BJ (cell line): ENCODE data around the gene THSD7B. TPM values are rescaled to one million over a fixed set of nuclear protein-coding genes. Genes with fewer than 3 reads are reported as not detected.
"Not testable (repeated sequence)": the region's sequence is repeated elsewhere in the genome, so short reads cannot be mapped to it uniquely, and the experiment has no call there.

ENCODE experiments used
- CTCF ChIA-PET: fragments of 350-600 bp; formaldehyde crosslinking; extraction: SDS; loops from one replicate; lab custom pipeline; 2021; ENCODE audit warnings: antibody characterized with exemption, inconsistent platforms; lab: Yijun Ruan, JAX
- POLR2A ChIA-PET: fragments of 300-600 bp; sonication (Branson Sonifier 250); formaldehyde crosslinking; extraction: SDS; loops from one replicate; lab custom pipeline; 2021; ENCODE audit warnings: antibody characterized with exemption; lab: Charles Lee
- DNase-seq: peaks from one replicate; pipeline ENCODE4 v3.0.0-alpha.2; 2011; ENCODE audit warnings: low read depth
- H3K27me3 ChIP-seq: 2 replicates; pipeline ENCODE4 v1.6.0; 2011; ENCODE audit warnings: low read length; ENCODE audit not compliant: control insufficient read depth, insufficient read depth
- H3K36me3 ChIP-seq: 2 replicates; pipeline ENCODE4 v1.5.1; 2011; ENCODE audit warnings: low read length; ENCODE audit not compliant: control insufficient read depth, insufficient read depth
- H3K4me3 ChIP-seq: 2 replicates; pipeline ENCODE4 v1.5.1; 2011; ENCODE audit warnings: low read depth, mild to moderate bottlenecking, control low read depth, low read length
- polyA plus RNA-seq: library from polyadenylated mRNA; depleted of rRNA; stranded (reverse); fragments of >200 nt; gene quantifications from 2 replicates; pipeline ENCODE4 v1.2.3, GENCODE V29; 2011
- TF ChIP-seq, protein P1 (sequence below): IDR thresholded peaks from 2 replicates; pipeline ENCODE4 v1.5.1; 2011; ENCODE audit warnings: low read depth, mild to moderate bottlenecking, control low read depth, inconsistent platforms, low read length, moderate library complexity; ENCODE audit not compliant: insufficient read depth

Gene THSD7B
- polyA plus RNA-seq, 1 experiment: 0.13 TPM

GRCh38 chr2:137051778-137052398 lies 286.5 kb downstream of the THSD7B start:
- POLR2A ChIA-PET: no interaction called here
- no peaks in the 10 kb centered on the region for H3K27me3 ChIP-seq
- CTCF ChIA-PET: no interaction called here
- TF ChIP-seq, protein P1, sequence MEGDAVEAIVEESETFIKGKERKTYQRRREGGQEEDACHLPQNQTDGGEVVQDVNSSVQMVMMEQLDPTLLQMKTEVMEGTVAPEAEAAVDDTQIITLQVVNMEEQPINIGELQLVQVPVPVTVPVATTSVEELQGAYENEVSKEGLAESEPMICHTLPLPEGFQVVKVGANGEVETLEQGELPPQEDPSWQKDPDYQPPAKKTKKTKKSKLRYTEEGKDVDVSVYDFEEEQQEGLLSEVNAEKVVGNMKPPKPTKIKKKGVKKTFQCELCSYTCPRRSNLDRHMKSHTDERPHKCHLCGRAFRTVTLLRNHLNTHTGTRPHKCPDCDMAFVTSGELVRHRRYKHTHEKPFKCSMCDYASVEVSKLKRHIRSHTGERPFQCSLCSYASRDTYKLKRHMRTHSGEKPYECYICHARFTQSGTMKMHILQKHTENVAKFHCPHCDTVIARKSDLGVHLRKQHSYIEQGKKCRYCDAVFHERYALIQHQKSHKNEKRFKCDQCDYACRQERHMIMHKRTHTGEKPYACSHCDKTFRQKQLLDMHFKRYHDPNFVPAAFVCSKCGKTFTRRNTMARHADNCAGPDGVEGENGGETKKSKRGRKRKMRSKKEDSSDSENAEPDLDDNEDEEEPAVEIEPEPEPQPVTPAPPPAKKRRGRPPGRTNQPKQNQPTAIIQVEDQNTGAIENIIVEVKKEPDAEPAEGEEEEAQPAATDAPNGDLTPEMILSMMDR: no peak
- no peak for DNase-seq
- H3K36me3 ChIP-seq: no peaks in the 10 kb centered on the region
- H3K4me3 ChIP-seq: no peak overlapping the region

- no peaks in the 10 kb centered on the region for H3K27me3 ChIP-seq
- no peaks in the 10 kb centered on the region for H3K36me3 ChIP-seq
- TF ChIP-seq, protein P1: no peak
- H3K4me3 ChIP-seq: no peak overlapping the region
- ChIA-PET POLR2A (no interaction called here), CTCF (no interaction called here)
- DNase-seq: no peak
Measured at GRCh38 chr2:137056704-137057103, 291.4 kb downstream of the THSD7B start.

- POLR2A ChIA-PET, H3K36me3 ChIP-seq, DNase-seq, H3K4me3 ChIP-seq, H3K27me3 ChIP-seq, CTCF ChIA-PET: not testable (repeated sequence)
Measured at GRCh38 chr2:137076111-137076765, 310.9 kb downstream of the THSD7B start.

DNA sequence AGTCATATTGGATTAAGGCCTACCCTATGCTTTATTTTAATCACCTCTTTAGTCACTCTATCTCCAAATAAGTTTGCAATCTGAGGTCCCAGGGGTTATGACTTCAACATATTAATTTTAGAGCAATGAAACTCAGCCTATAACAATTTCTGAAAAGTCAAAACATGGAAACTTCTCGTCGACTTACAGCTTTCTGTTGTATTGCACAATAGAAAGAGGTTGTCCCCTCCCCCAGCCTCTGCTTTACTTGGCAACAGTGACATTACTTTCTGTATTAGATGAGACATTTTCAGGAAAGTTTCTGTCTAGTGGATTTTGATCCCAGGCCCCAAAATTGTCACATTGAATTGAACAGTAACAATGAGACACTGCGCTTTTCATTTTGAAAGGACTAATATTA lies 326.4 kb downstream of the THSD7B start:
- ChIA-PET CTCF (no interaction called here), POLR2A (no interaction called here)
- H3K27me3 ChIP-seq: no peaks in the 10 kb centered on the region
- H3K4me3 ChIP-seq: no peak overlapping the region
- TF ChIP-seq, protein P1: no peak
- DNase-seq: no peak
- H3K36me3 ChIP-seq: no peaks in the 10 kb centered on the region

DNA sequence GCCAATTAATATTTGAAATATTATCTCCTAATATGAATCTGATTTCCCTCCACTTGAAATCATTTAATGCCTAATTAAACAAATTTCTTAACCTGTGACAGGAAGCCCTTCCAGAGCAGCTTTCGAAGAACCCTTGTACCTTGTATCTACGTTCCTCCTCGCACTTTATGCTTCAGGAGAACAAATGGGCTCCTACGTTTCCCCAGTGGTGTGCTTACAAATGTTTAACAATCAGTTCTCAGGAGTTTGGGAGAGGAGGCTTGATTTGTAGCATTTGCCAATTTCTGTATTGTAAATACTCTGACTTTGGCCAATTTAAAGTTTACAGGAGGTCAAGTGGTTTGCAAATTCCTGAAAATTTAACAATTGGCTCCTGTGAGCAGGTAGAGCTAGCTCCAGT lies 327.8 kb downstream of the THSD7B start:
- Histone ChIP-seq H3K4me3 (no peak overlapping the region), H3K27me3 (no peaks in the 10 kb centered on the region), H3K36me3 (no peaks in the 10 kb centered on the region)
- ChIA-PET CTCF (no interaction called here), POLR2A (no interaction called here)
- TF ChIP-seq, protein P1: no peak
- DNase-seq: no peak
